ENCODE results near the gene CHIT1.
A peak's percentile ranks its signal among the peaks of the same experiment; 100 is the strongest.

Gene CHIT1

GRCh38 chr1:203177036-203177405 lies 52.5 kb downstream of the CHIT1 start:
- Histone ChIP-seq H3K9me3 (no peaks in the 10 kb centered on the region), H4K20me1 (peaks cover under 1% of the 10 kb centered on the region; the same call in 1 of the 2 replicates), H3K27me3 (no peaks in the 10 kb centered on the region), H3K36me3 (peaks cover under 1% of the 10 kb centered on the region; the same call in 1 of the 2 replicates), H3K4me1 (peaks cover 100% of the 10 kb centered on the region), H3K27ac (peak overlapping the region; percentile 95), H3K4me3 (peak overlapping the region; percentile 44; the same call in 1 of the 2 replicates), H3K4me2 (peak overlapping the region; percentile 91), H3K9ac (peak overlapping the region; percentile 85)
- no peak for TF ChIP-seq Cebpa-rat (IDR thresholded peaks at IDR 0.05)

DNA sequence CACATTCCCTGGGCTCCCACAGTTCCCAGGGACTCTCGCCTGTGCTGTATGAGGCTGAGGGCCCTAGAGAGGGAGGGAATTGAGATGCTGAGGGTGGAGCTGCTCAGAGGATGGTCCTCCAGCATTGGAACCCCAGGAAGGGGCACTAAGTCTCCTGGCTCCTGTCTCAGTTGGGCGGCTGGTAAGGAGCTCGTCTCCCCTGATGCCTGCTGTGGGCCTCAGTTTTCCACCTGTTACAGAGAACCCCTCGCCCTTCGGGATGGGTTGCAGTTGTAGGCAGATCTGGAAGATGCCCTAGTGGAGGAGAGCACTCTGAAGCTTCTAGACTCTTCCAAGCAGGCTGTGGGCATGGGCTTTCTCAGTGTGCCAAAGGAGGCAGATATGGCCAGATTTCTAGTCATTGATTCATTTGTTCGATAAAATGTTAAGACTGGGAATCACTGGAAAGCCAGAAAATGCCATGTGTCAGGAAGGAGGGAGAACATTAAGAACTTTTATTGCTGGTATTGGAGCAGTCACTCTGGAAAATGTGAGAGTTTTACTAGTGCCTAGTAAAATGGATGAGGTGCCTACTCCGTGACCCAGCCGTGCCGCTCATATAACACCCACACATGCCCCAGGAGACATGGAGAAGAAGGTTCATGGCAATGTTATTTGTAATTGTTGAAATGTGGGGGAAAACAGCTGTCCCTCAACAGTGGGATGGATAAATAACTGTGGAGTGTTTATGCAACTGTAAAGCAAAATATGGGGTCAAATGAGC lies 53.0 kb downstream of the CHIT1 start:
- Histone ChIP-seq H3K9ac (peak overlapping the region; percentile 85), H3K9me3 (no peaks in the 10 kb centered on the region), H3K27me3 (no peaks in the 10 kb centered on the region), H3K27ac (peak overlapping the region; percentile 95), H3K4me3 (peak overlapping the region; percentile 68), H3K4me1 (peaks cover 100% of the 10 kb centered on the region), H4K20me1 (peaks cover 6% of the 10 kb centered on the region; the same call in 1 of the 2 replicates), H3K4me2 (peak overlapping the region; percentile 91), H3K36me3 (peaks cover 6% of the 10 kb centered on the region; the same call in 1 of the 2 replicates)
- no peak for TF ChIP-seq Cebpa-rat (IDR thresholded peaks at IDR 0.05)

GRCh38 chr1:203175827-203176241 lies 53.6 kb downstream of the CHIT1 start:
- Histone ChIP-seq H3K9me3 (no peaks in the 10 kb centered on the region), H3K4me2 (peak overlapping the region; percentile 91), H3K4me1 (peaks cover 100% of the 10 kb centered on the region), H3K9ac (peak overlapping the region; percentile 85), H4K20me1 (peaks cover 12% of the 10 kb centered on the region; the same call in 1 of the 2 replicates), H3K36me3 (peaks cover 12% of the 10 kb centered on the region; the same call in 1 of the 2 replicates), H3K27ac (peak overlapping the region; percentile 95), H3K4me3 (peak overlapping the region; percentile 68), H3K27me3 (no peaks in the 10 kb centered on the region)
- TF ChIP-seq Cebpa-rat (IDR thresholded peaks at IDR 0.05) = no peak

DNA sequence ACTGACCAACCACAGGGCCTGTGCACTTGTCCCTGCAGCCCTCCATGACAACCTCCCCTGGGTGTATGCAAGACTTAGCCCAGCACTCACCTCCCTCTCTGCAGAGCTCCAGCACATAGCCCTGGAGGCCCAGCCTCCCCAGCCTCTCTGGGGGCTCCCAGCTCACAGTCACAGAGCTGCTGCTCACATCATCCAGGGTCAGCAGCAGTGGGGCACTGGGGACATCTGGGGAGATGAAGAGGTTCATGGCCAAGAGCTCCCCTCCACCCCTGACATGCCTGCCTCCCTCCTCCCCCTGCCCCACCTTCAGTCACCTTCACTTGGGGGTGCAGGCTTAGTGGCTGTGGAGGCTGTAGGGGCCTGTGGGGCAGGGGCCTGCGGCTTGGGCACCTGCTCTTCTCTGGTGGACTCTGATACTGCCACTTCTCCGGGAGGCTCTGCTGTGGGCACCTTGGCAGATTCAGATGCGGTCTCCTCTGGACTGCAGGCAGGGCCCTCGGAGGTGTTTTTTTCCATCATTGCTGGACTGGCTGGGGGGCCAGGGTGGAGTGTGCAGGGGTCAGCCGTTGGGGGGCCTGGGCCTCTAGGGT lies 54.1 kb downstream of the CHIT1 start, which contains the start of gene MYBPH:
MYBPH (minus strand) TSS at position 590 of the 590 bp plus-strand sequence; CDS start at position 519, 71 bp downstream.
- Histone ChIP-seq H3K27me3 (no peaks in the 10 kb centered on the region), H3K9ac (peak within 1 kb of the TSS; percentile 85), H3K4me1 (peaks cover 100% of the 10 kb centered on the region), H3K27ac (peak within 1 kb of the TSS; percentile 95), H3K36me3 (peaks cover 17% of the 10 kb centered on the region; the same call in 1 of the 2 replicates), H3K4me2 (peak within 1 kb of the TSS; percentile 91), H4K20me1 (peaks cover 16% of the 10 kb centered on the region; the same call in 1 of the 2 replicates), H3K4me3 (peak within 1 kb of the TSS; percentile 68), H3K9me3 (no peaks in the 10 kb centered on the region)
- no peak for TF ChIP-seq Cebpa-rat (IDR thresholded peaks at IDR 0.05)

DNA sequence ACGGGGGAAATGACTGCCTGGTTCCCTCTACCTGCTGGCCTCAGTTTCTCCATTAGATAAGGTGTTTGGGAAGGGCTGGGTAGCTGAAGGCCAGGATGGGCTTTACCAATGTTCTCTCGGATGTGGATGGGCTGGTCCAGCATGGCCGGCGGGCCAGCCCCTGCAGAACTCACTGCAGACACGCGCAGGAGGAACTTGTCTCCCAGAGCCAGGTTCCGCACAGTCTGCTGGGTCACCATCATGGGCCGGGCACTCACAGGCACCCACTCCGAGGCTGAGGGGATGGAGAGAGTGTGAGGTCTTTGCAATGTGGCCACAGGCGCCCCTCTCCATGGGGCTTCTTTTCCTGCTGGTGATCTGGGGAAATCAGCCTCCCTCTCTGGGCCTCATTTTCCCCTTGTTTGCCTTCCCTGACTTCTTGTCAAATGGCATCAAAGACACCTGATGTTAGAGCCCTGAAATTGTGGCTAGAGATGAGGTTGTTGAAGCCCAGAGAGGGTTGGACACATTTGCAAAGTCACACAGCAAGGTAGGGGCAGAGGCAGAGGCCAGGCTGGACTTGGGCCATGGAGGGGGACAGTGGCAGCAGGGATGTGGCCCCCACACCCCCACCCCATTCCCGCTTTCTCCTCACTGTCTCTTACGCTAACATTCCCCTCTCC lies 55.0 kb downstream of the CHIT1 start:
- peak overlapping the region; percentile 68 for H3K4me3 ChIP-seq
- H4K20me1 ChIP-seq = peaks cover 21% of the 10 kb centered on the region; the same call in 1 of the 2 replicates
- no peak for TF ChIP-seq Cebpa-rat (IDR thresholded peaks at IDR 0.05)
- H3K9ac ChIP-seq = peak overlapping the region; percentile 85
- no peaks in the 10 kb centered on the region for H3K9me3 ChIP-seq
- peak overlapping the region; percentile 91 for H3K4me2 ChIP-seq
- H3K27ac ChIP-seq = peak overlapping the region; percentile 95
- peaks cover 26% of the 10 kb centered on the region; the same call in 1 of the 2 replicates for H3K36me3 ChIP-seq
- H3K4me1 ChIP-seq = peaks cover 100% of the 10 kb centered on the region
- H3K27me3 ChIP-seq = no peaks in the 10 kb centered on the region

GRCh38 chr1:203173566-203173965 lies 55.9 kb downstream of the CHIT1 start:
- peak overlapping the region; percentile 91 for H3K4me2 ChIP-seq
- peak overlapping the region; percentile 85 for H3K9ac ChIP-seq
- no peak for TF ChIP-seq Cebpa-rat (IDR thresholded peaks at IDR 0.05)
- no peaks in the 10 kb centered on the region for H3K27me3 ChIP-seq
- no peaks in the 10 kb centered on the region for H3K9me3 ChIP-seq
- peaks cover 100% of the 10 kb centered on the region for H3K4me1 ChIP-seq
- H3K4me3 ChIP-seq = peak overlapping the region; percentile 68
- H3K27ac ChIP-seq = peak overlapping the region; percentile 95
- peaks cover 35% of the 10 kb centered on the region; the same call in 1 of the 2 replicates for H3K36me3 ChIP-seq
- peaks cover 23% of the 10 kb centered on the region; the same call in 1 of the 2 replicates for H4K20me1 ChIP-seq

GRCh38 chr1:203173011-203173555 lies 56.4 kb downstream of the CHIT1 start:
- H3K4me1 ChIP-seq = peaks cover 100% of the 10 kb centered on the region
- peaks cover 39% of the 10 kb centered on the region; the same call in 1 of the 2 replicates for H3K36me3 ChIP-seq
- peaks cover 28% of the 10 kb centered on the region; the same call in 1 of the 2 replicates for H4K20me1 ChIP-seq
- H3K27ac ChIP-seq = peak overlapping the region; percentile 95
- H3K27me3 ChIP-seq = no peaks in the 10 kb centered on the region
- H3K4me2 ChIP-seq = peak overlapping the region; percentile 91
- TF ChIP-seq Cebpa-rat (IDR thresholded peaks at IDR 0.05) = no peak
- H3K9ac ChIP-seq = peak overlapping the region; percentile 85
- peak overlapping the region; percentile 68; the same call in 1 of the 2 replicates for H3K4me3 ChIP-seq
- no peaks in the 10 kb centered on the region for H3K9me3 ChIP-seq

DNA sequence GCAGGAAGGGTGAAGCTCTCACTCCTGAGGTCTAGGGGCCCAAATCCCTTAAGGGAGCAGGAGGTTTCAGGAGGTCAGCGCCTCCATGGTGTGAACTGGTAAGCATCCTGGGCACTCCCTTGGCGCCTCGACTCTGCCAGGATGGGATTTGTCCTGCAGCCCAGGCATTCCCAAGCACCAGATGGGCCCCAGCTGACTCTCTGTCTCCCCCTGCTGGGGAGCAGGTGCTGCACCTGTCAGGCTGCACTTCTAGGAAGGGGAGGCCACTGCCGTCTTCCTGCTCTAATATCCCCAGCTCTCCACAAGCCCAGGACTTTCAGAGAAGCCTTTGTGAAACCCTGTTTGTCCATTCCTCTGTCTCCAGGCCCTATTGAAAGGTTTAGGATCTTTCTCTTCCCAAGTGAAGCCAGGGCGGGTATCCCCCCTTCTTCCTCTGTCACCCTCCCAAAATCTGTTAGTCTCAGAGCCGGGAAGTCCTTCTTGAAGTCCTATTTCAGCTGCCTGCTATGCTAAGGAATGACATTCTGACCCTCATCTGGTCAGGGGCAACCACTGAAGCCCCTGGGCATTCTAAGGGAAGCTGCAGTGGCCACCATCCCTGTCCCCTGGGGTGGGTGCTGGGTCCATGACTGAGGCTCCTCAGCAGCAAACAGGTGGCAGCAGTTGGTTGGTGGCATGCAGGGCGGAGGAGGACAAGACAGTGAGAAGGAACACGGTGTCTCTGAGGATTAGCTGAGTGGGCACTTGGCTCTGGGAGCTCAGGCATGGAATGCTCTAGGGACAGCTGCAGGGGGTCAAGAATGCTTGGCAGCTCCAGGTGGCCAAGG lies 57.1 kb downstream of the CHIT1 start:
- Histone ChIP-seq H3K4me2 (peak overlapping the region; percentile 91), H3K27me3 (no peaks in the 10 kb centered on the region), H3K9me3 (no peaks in the 10 kb centered on the region), H3K4me1 (peaks cover 100% of the 10 kb centered on the region), H4K20me1 (peaks cover 32% of the 10 kb centered on the region; the same call in 1 of the 2 replicates), H3K27ac (peak overlapping the region; percentile 95), H3K4me3 (peak overlapping the region; percentile 68; the same call in 1 of the 2 replicates), H3K36me3 (peaks cover 42% of the 10 kb centered on the region; the same call in 1 of the 2 replicates), H3K9ac (peak overlapping the region; percentile 85)
- TF ChIP-seq Cebpa-rat (IDR thresholded peaks at IDR 0.05) = no peak

Data from BLaER1 (cell line).